Left lung (tissue), 10 donors: ENCODE results near the gene CARD9. TPM values are rescaled to one million over a fixed set of nuclear protein-coding genes. Genes with fewer than 3 reads are reported as not detected.

ENCODE experiments used
- ATAC-seq: fragments of 200-7000 bp; cut with Tn5 transposase; one replicate; pipeline ENCODE4 v1.9.1; 2020; ENCODE audit warnings: moderate library complexity
- DNase-seq, 4 donors: peaks; one replicate each; pipeline ENCODE4 v3.0.0-alpha.2; 2013 to 2020
- H3K27ac ChIP-seq, 2 donors: fragments of 200-600 bp; sonication (generic) in 1 of 2; one replicate each; pipeline versions ENCODE4 v1.5.0 to v1.8.0; 2020 to 2021
- H3K27me3 ChIP-seq, 2 donors: fragments of 200-600 bp; sonication (generic) in 1 of 2; one replicate each; pipeline versions ENCODE4 v1.5.0 to v1.8.0; 2020 to 2021
- H3K36me3 ChIP-seq, 2 donors: fragments of 200-600 bp; sonication (generic) in 1 of 2; one replicate each; pipeline versions ENCODE4 v1.5.0 to v1.8.0; 2020 to 2021
- H3K4me1 ChIP-seq, 2 donors: fragments of 200-600 bp; one replicate each; pipeline ENCODE4 v1.8.0; 2021
- H3K4me3 ChIP-seq, 2 donors: fragments of 200-600 bp; sonication (generic) in 1 of 2; one replicate each; pipeline versions ENCODE4 v1.5.0 to v1.8.0; 2020 to 2021; ENCODE audit warnings: mild to moderate bottlenecking in 1 of 2
- H3K9me3 ChIP-seq, 2 donors: fragments of 200-600 bp; sonication (generic) in 1 of 2; one replicate each; pipeline versions ENCODE4 v1.5.0 to v1.8.0; 2020 to 2021
- CTCF ChIP-seq, 2 donors: fragments of 200-600 bp; sonication (generic) in 1 of 2; IDR thresholded peaks; one replicate each; pipeline versions ENCODE4 v1.5.0 to v1.8.0; 2021; ENCODE audit warnings: antibody characterized with exemption in 2 of 2
- intact Hi-C, 2 donors: fragments of 100-400 bp; cut with DNase I; formaldehyde crosslinking; loops; one replicate each; pipeline versions ENCODE4 v1.11.2 to v1.14.2; 2022
- polyA plus RNA-seq, 6 donors: library from polyadenylated mRNA; unstranded; fragments of 120-200 nt; gene quantifications; one replicate each; pipeline ENCODE4 v1.2.1, GENCODE V29; 2013; ENCODE audit not compliant: insufficient read length in 6 of 6
- total RNA-seq, 2 donors: library from RNA; stranded (reverse); fragmentation: NEBNext Ultra II Directional; extraction: Animal tissue kit (Norgen Biotek cat#: 25700); gene quantifications; one replicate each; pipeline ENCODE4 v1.2.1, GENCODE V29; 2021
- donor health status: DM: no; HTN: yes; CAD: no.
- donor health status: DM: no; HTN: no; CAD: no.

Gene CARD9
- total and polyA plus RNA-seq, 8 donors, result 0.66 to 11.1 (median 1.4) TPM

GRCh38 chr9:136378170-136379002 lies 4.9 kb upstream of the CARD9 start:
- intact Hi-C loops, result no loop called here
- Histone ChIP-seq H3K27me3 (no peaks in the 10 kb centered on the region), H3K36me3 (peaks cover 0 to 72% of the 10 kb centered on the region in 2 donors), H3K27ac (no peak overlapping the region), H3K4me3 (no peak overlapping the region), H3K4me1 (peaks cover 0 to 8% of the 10 kb centered on the region in 2 donors), H3K9me3 (no peaks in the 10 kb centered on the region)
- ATAC-seq (no peak), DNase-seq (no peak)
- TF ChIP-seq CTCF (IDR thresholded peaks at IDR 0.05), result no peak

- ATAC-seq (no peak), DNase-seq (no peak)
- intact Hi-C loops, result no loop called here
- H3K27me3 ChIP-seq, result no peaks in the 10 kb centered on the region
- H3K4me1 ChIP-seq, result peaks cover 8 to 16% of the 10 kb centered on the region in 2 donors
- H3K36me3 ChIP-seq, result peaks cover 0 to 64% of the 10 kb centered on the region in 2 donors
- H3K9me3 ChIP-seq, result no peaks in the 10 kb centered on the region
- no peak overlapping the region for H3K4me3 ChIP-seq
- H3K27ac ChIP-seq, result no peak overlapping the region
- TF ChIP-seq CTCF (IDR thresholded peaks at IDR 0.05), result no peak
Observed at GRCh38 chr9:136377341-136378169, 4.1 kb upstream of the CARD9 start.

GRCh38 chr9:136376457-136376856 lies 3.0 kb upstream of the CARD9 start:
- Histone ChIP-seq H3K4me1 (peaks cover 11 to 23% of the 10 kb centered on the region in 2 donors), H3K9me3 (no peaks in the 10 kb centered on the region), H3K27ac (no peak overlapping the region), H3K36me3 (peaks cover 0 to 53% of the 10 kb centered on the region in 2 donors), H3K4me3 (no peak overlapping the region), H3K27me3 (no peaks in the 10 kb centered on the region)
- ATAC-seq (no peak), DNase-seq (no peak)
- TF ChIP-seq CTCF (IDR thresholded peaks at IDR 0.05), result no peak
- intact Hi-C loops, result no loop called here

- H3K27ac ChIP-seq, result no peak overlapping the region
- TF ChIP-seq CTCF (IDR thresholded peaks at IDR 0.05), result no peak
- H3K4me3 ChIP-seq, result no peak overlapping the region
- intact Hi-C loops, result no loop called here
- H3K9me3 ChIP-seq, result no peaks in the 10 kb centered on the region
- ATAC-seq, result no peak
- no peaks in the 10 kb centered on the region for H3K27me3 ChIP-seq
- H3K36me3 ChIP-seq, result peaks cover 0 to 49% of the 10 kb centered on the region in 2 donors
- peaks cover 11 to 23% of the 10 kb centered on the region in 2 donors for H3K4me1 ChIP-seq
- no peak for DNase-seq
Observed at GRCh38 chr9:136375096-136375495, 1.6 kb upstream of the CARD9 start.

- Histone ChIP-seq H3K36me3 (peaks cover 0 to 49% of the 10 kb centered on the region in 2 donors), H3K9me3 (no peaks in the 10 kb centered on the region), H3K27ac (no peak overlapping the region), H3K27me3 (no peaks in the 10 kb centered on the region), H3K4me3 (no peak overlapping the region), H3K4me1 (peaks cover 11 to 23% of the 10 kb centered on the region in 2 donors)
- ATAC-seq (no peak), DNase-seq (no peak)
- no peak for TF ChIP-seq CTCF (IDR thresholded peaks at IDR 0.05)
- intact Hi-C loops, result no loop called here
Observed at GRCh38 chr9:136374183-136374575, 710 bp upstream of the CARD9 start.
